ENCODE data around the gene FRMD3.

Gene FRMD3

GRCh38 chr9:83435301-83435700 lies 102.9 kb downstream of the FRMD3 start:
- TF ChIP-seq CTCF (IDR thresholded peaks at IDR 0.05; ENCODE audit: low read depth, low read length, missing control alignments): no peak
- H3K4me3 ChIP-seq (replicated peaks; ENCODE audit: low read depth, low read length): no peak overlapping the region
- DNase-seq (ENCODE audit: extremely low read depth, low read depth): no peak

GRCh38 chr9:83434254-83434653 lies 103.9 kb downstream of the FRMD3 start:
- no peak overlapping the region for H3K4me3 ChIP-seq (replicated peaks; ENCODE audit: low read depth, low read length)
- no peak for TF ChIP-seq CTCF (IDR thresholded peaks at IDR 0.05; ENCODE audit: low read depth, low read length, missing control alignments)

GRCh38 chr9:83433846-83434245 lies 104.4 kb downstream of the FRMD3 start:
- no peak for DNase-seq (ENCODE audit: extremely low read depth, low read depth)
- no peak for TF ChIP-seq CTCF (IDR thresholded peaks at IDR 0.05; ENCODE audit: low read depth, low read length, missing control alignments)

More at GRCh38 chr9:83434254-83434653, 103.9 kb downstream of the FRMD3 start:
- no peak for DNase-seq (ENCODE audit: extremely low read depth, low read depth)

GRCh38 chr9:83432877-83433550 lies 105.2 kb downstream of the FRMD3 start:
- no peak for TF ChIP-seq CTCF (IDR thresholded peaks at IDR 0.05; ENCODE audit: low read depth, low read length, missing control alignments)
- no peak for DNase-seq (ENCODE audit: extremely low read depth, low read depth)
- no peak overlapping the region for H3K4me3 ChIP-seq (replicated peaks; ENCODE audit: low read depth, low read length)

More at GRCh38 chr9:83433846-83434245, 104.4 kb downstream of the FRMD3 start:
- no peak overlapping the region for H3K4me3 ChIP-seq (replicated peaks; ENCODE audit: low read depth, low read length)

GRCh38 chr9:83432104-83432627 lies 106.0 kb downstream of the FRMD3 start:
- no peak for DNase-seq (ENCODE audit: extremely low read depth, low read depth)
- no peak overlapping the region for H3K4me3 ChIP-seq (replicated peaks; ENCODE audit: low read depth, low read length)
- no peak for TF ChIP-seq CTCF (IDR thresholded peaks at IDR 0.05; ENCODE audit: low read depth, low read length, missing control alignments)

GRCh38 chr9:83431101-83432060 lies 106.8 kb downstream of the FRMD3 start:
- H3K4me3 ChIP-seq (replicated peaks; ENCODE audit: low read depth, low read length): no peak overlapping the region
- TF ChIP-seq CTCF (IDR thresholded peaks at IDR 0.05; ENCODE audit: low read depth, low read length, missing control alignments): no peak
- DNase-seq (ENCODE audit: extremely low read depth, low read depth): no peak

Measured in HFF-Myc (cell line).